Right lobe of liver (tissue), 6 donors: ENCODE results near the gene TRMO. TPM values are rescaled to one million over a fixed set of nuclear protein-coding genes. Genes with fewer than 3 reads are reported as not detected.

Source experiments
- ATAC-seq, 4 donors: fragments of 200-7000 bp; cut with Tn5 transposase; one replicate each; pipeline ENCODE4 v1.9.1; 2020; ENCODE audit warnings: mild to moderate bottlenecking in 4 of 4, moderate library complexity in 4 of 4
- DNase-seq, 3 donors: peaks; one replicate each; pipeline ENCODE4 v3.0.0-alpha.2; 2020
- H3K27ac ChIP-seq, 3 donors: fragments of 200-600 bp; one replicate each; pipeline ENCODE4 v1.8.0; 2022
- H3K27me3 ChIP-seq, 2 donors: fragments of 200-600 bp; one replicate each; pipeline ENCODE4 v1.8.0; 2022
- H3K36me3 ChIP-seq, 4 donors: fragments of 200-600 bp; sonication (generic) in 1 of 4; one replicate each; pipeline versions ENCODE4 v1.5.1 to v1.8.0; 2017 to 2022; ENCODE audit warnings: control low read depth in 1 of 4
- H3K4me1 ChIP-seq, 4 donors: fragments of 200-600 bp; sonication (generic) in 1 of 4; one replicate each; pipeline versions ENCODE4 v1.5.1 to v1.8.0; 2017 to 2022; ENCODE audit warnings: control low read depth in 1 of 4
- H3K4me3 ChIP-seq, 3 donors: fragments of 200-600 bp; one replicate each; pipeline ENCODE4 v1.8.0; 2022
- H3K9me3 ChIP-seq, 4 donors: fragments of 200-600 bp; sonication (generic) in 1 of 4; one replicate each; pipeline versions ENCODE4 v1.5.1 to v1.8.0; 2017 to 2022; ENCODE audit warnings: control low read depth in 1 of 4
- POLR2A ChIP-seq: fragments of 450-650 bp; IDR thresholded peaks from one replicate; pipeline ENCODE4 v1.6.1; 2017; ENCODE audit warnings: antibody characterized with exemption, mild to moderate bottlenecking
- WGBS: methylation state at CpG from one replicate; pipeline ENCODE4 v1.1.6; 2018; ENCODE audit warnings: low coverage, low lambda C conversion rate; ENCODE audit not compliant: insufficient coverage; ENCODE audit errors: missing lambda C conversion rate; 5-methylcytosine and 5-hydroxymethylcytosine counted together
- intact Hi-C, 2 donors: fragments of 100-400 bp; cut with DNase I; formaldehyde crosslinking; loops; one replicate each; pipeline versions ENCODE4 v1.11.2 to v1.14.1; 2022
- total RNA-seq, 6 experiments: library from RNA; depleted of rRNA in 2 of 6; stranded (reverse); fragments of >200 nt in 2 of 6; fragmentation: NEBNext Ultra II Directional in 3 of 6; extraction: Animal tissue kit (Norgen Biotek cat#: 25700) in 3 of 6; gene quantifications; one replicate each; pipeline versions ENCODE4 v1.1.0 to v1.2.4, GENCODE V29; 2016 to 2023
- TF ChIP-seq, protein P1 (sequence below), 4 donors: fragments of 200-600 bp in 3 of 4; fragments of 450-650 bp in 1 of 4; IDR thresholded peaks; one replicate each; pipeline versions ENCODE4 v1.5.1 to v1.8.0; 2016 to 2022; ENCODE audit warnings: antibody characterized with exemption in 4 of 4, mild to moderate bottlenecking in 2 of 4
- donor health status: DM: no; HTN: yes; CAD: no.
- donor health status: DM: no; HTN: no; CAD: no.
- donor health status: DM: no; HTN: no; CAD: no.
- donor health status: DM: no; HTN: yes; CAD: no.
- donor health status: DM: no; HTN: yes; CAD: no.

Gene TRMO
- total RNA-seq, 6 experiments from 2014 or later: 5.7 to 14.7 (median 8.3) TPM

DNA sequence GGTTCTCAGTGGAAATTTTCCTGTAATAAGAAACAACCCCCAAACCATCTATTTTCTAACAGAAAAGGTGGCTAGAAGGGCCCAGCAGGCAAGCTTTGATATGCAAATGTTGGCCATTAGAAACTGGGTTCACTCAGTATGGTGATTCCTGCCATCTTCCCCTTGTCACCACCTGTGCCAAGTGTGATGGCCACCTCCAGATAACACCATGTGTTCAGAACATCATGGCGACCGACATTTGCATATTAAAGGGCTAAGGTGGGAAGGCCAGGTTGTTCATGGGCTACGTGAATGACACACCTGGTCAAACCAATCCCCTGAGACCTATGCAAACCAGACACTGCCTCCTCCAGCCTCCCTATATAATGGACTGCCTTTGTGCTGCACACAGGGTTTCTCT lies 48.9 kb downstream of the TRMO start:
- Histone ChIP-seq H3K27ac (no peak overlapping the region), H3K4me3 (no peak overlapping the region), H3K27me3 (no peaks in the 10 kb centered on the region), H3K36me3 (no peaks in the 10 kb centered on the region), H3K9me3 (no peaks in the 10 kb centered on the region), H3K4me1 (no peaks in the 10 kb centered on the region)
- 67% methylated on average over 1 of the region's 3 CpGs for WGBS
- DNase-seq (peak in 1 of 3 donors; percentile 12), ATAC-seq (no peak)
- TF ChIP-seq, protein P1, sequence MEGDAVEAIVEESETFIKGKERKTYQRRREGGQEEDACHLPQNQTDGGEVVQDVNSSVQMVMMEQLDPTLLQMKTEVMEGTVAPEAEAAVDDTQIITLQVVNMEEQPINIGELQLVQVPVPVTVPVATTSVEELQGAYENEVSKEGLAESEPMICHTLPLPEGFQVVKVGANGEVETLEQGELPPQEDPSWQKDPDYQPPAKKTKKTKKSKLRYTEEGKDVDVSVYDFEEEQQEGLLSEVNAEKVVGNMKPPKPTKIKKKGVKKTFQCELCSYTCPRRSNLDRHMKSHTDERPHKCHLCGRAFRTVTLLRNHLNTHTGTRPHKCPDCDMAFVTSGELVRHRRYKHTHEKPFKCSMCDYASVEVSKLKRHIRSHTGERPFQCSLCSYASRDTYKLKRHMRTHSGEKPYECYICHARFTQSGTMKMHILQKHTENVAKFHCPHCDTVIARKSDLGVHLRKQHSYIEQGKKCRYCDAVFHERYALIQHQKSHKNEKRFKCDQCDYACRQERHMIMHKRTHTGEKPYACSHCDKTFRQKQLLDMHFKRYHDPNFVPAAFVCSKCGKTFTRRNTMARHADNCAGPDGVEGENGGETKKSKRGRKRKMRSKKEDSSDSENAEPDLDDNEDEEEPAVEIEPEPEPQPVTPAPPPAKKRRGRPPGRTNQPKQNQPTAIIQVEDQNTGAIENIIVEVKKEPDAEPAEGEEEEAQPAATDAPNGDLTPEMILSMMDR (IDR thresholded peaks at IDR 0.05): no peak
- TF ChIP-seq POLR2A: no peak
- intact Hi-C loops: no loop called here

GRCh38 chr9:97868859-97869258 lies 53.4 kb downstream of the TRMO start:
- TF ChIP-seq POLR2A: no peak
- TF ChIP-seq, protein P1 (IDR thresholded peaks at IDR 0.05): no peak
- H3K9me3 ChIP-seq: peaks cover 0 to 14% (median 0%) of the 10 kb centered on the region in 4 donors
- ATAC-seq (no peak), DNase-seq (no peak)
- no peak overlapping the region for H3K4me3 ChIP-seq
- H3K36me3 ChIP-seq: no peaks in the 10 kb centered on the region
- no peak overlapping the region for H3K27ac ChIP-seq
- 86% methylated on average over 3 of the region's 3 CpGs for WGBS
- no peaks in the 10 kb centered on the region for H3K4me1 ChIP-seq
- no peaks in the 10 kb centered on the region for H3K27me3 ChIP-seq
- intact Hi-C loops: no loop called here

- peaks cover 0 to 14% (median 0%) of the 10 kb centered on the region in 4 donors for H3K9me3 ChIP-seq
- ATAC-seq: no peak
- no peaks in the 10 kb centered on the region for H3K36me3 ChIP-seq
- TF ChIP-seq, protein P1 (IDR thresholded peaks at IDR 0.05): no peak
- TF ChIP-seq POLR2A: no peak
- H3K4me3 ChIP-seq: no peak overlapping the region
- H3K4me1 ChIP-seq: no peaks in the 10 kb centered on the region
- no peak for DNase-seq
- no peaks in the 10 kb centered on the region for H3K27me3 ChIP-seq
- H3K27ac ChIP-seq: no peak overlapping the region
- intact Hi-C loops: no loop called here
Measured at GRCh38 chr9:97866848-97867247, 55.5 kb downstream of the TRMO start.

DNA sequence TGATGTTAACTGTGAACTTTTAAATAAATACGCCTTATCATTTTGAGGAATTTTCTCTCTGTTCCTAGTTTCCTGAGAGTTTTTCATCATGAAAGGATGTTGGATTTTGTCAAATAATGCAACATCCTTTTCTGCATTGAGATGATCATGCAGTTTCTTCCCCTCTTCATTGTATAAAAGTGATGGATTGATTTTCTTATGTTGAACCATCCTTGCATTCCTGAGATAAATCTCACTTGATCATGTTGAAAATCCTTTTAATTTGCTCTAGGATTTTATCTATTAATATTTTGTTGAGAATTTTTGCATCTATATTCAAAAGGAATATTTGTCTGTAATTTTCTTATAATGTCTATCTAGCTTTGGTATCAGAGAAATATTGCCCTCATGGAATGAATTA lies 56.0 kb downstream of the TRMO start:
- H3K27me3 ChIP-seq: no peaks in the 10 kb centered on the region
- 92% methylated on average over 1 of the region's 1 CpG for WGBS
- no peak for ATAC-seq

More for the DNA sequence above, 56.0 kb downstream of the TRMO start:
- H3K27ac ChIP-seq: no peak overlapping the region
- DNase-seq: no peak
- intact Hi-C loops: no loop called here
- peaks cover 0 to 14% (median 0%) of the 10 kb centered on the region in 4 donors for H3K9me3 ChIP-seq
- H3K36me3 ChIP-seq: no peaks in the 10 kb centered on the region
- no peak for TF ChIP-seq POLR2A
- TF ChIP-seq, protein P1 (IDR thresholded peaks at IDR 0.05): no peak
- no peak overlapping the region for H3K4me3 ChIP-seq
- H3K4me1 ChIP-seq: no peaks in the 10 kb centered on the region
